Astrocyte (in vitro differentiated cells and primary cell): ENCODE results near the gene FZR1. TPM values are rescaled to one million over a fixed set of nuclear protein-coding genes. Genes with fewer than 3 reads are reported as not detected.

Experiments used
- DNase-seq: peaks from one replicate; pipeline ENCODE4 v3.0.0-alpha.2; 2010; ENCODE audit warnings: low read depth
- FAIRE-seq: peaks from 2 replicates; lab custom pipeline; 2011; peaks lifted over from hg19 to GRCh38; lab: Jason Lieb, UNC
- H2AFZ ChIP-seq: 2 replicates; pipeline ENCODE4 v1.6.0; 2012; ENCODE audit warnings: low read depth, low read length, inconsistent platforms
- H3K27ac ChIP-seq: 2 replicates; pipeline ENCODE4 v1.5.1; 2011; ENCODE audit warnings: low read depth, low read length, inconsistent platforms
- H3K27me3 ChIP-seq: 2 replicates; pipeline ENCODE4 v1.6.0; 2011; ENCODE audit warnings: low read length, inconsistent platforms; ENCODE audit not compliant: insufficient read depth
- H3K36me3 ChIP-seq: 2 replicates; pipeline ENCODE4 v1.5.1; 2011; ENCODE audit warnings: low read length, inconsistent platforms; ENCODE audit not compliant: insufficient read depth
- H3K4me1 ChIP-seq: 2 replicates; pipeline ENCODE4 v1.5.1; 2011; ENCODE audit warnings: low read length, inconsistent platforms; ENCODE audit not compliant: insufficient read depth
- H3K4me2 ChIP-seq: 2 replicates; pipeline ENCODE4 v1.6.0; 2012; ENCODE audit warnings: low read length, inconsistent platforms
- H3K4me3 ChIP-seq: 2 replicates; pipeline ENCODE4 v1.5.1; 2011; ENCODE audit warnings: low read depth, mild to moderate bottlenecking, low read length, inconsistent platforms; ENCODE audit not compliant: insufficient read depth
- H3K79me2 ChIP-seq: 2 replicates; pipeline ENCODE4 v1.6.0; 2012; ENCODE audit warnings: mild to moderate bottlenecking, low read length, inconsistent platforms; ENCODE audit not compliant: insufficient read depth
- H3K9ac ChIP-seq: 2 replicates; pipeline ENCODE4 v1.6.0; 2012; ENCODE audit warnings: mild to moderate bottlenecking, low read length, inconsistent platforms
- H3K9me3 ChIP-seq: 2 replicates; pipeline ENCODE4 v1.5.1; 2012; ENCODE audit warnings: low read depth, mild to moderate bottlenecking, low read length, inconsistent platforms; ENCODE audit not compliant: insufficient read depth
- H4K20me1 ChIP-seq: 2 replicates; pipeline ENCODE4 v1.6.0; 2012; ENCODE audit warnings: low read length, inconsistent platforms; ENCODE audit not compliant: insufficient read depth
- H3K27ac Mint-ChIP-seq: one replicate; pipeline ENCODE4 v1.8.0; 2021; ENCODE audit warnings: mild to moderate bottlenecking, mixed read lengths; ENCODE audit not compliant: unreplicated experiment
- H3K27me3 Mint-ChIP-seq: one replicate; pipeline ENCODE4 v1.8.0; 2021; ENCODE audit warnings: low read depth, mixed read lengths; ENCODE audit not compliant: unreplicated experiment
- H3K36me3 Mint-ChIP-seq: one replicate; pipeline ENCODE4 v1.8.0; 2021; ENCODE audit warnings: low read depth, mixed read lengths; ENCODE audit not compliant: unreplicated experiment
- H3K4me1 Mint-ChIP-seq: one replicate; pipeline ENCODE4 v1.8.0; 2021; ENCODE audit warnings: low read depth, mixed read lengths; ENCODE audit not compliant: unreplicated experiment
- H3K4me3 Mint-ChIP-seq: one replicate; pipeline ENCODE4 v1.8.0; 2021; ENCODE audit warnings: mild to moderate bottlenecking, moderate library complexity, mixed read lengths; ENCODE audit not compliant: unreplicated experiment
- H3K9me3 Mint-ChIP-seq: one replicate; pipeline ENCODE4 v1.8.0; 2021; ENCODE audit warnings: mild to moderate bottlenecking, mixed read lengths; ENCODE audit not compliant: unreplicated experiment
- CTCF ChIP-seq: IDR thresholded peaks from 2 replicates; pipeline ENCODE4 v1.5.1; 2011; ENCODE audit warnings: low read depth, mild to moderate bottlenecking, inconsistent platforms, low read length, moderate library complexity; ENCODE audit not compliant: insufficient read depth
- EZH2 ChIP-seq: IDR thresholded peaks from 2 replicates; pipeline ENCODE4 v1.6.1; 2012; ENCODE audit warnings: mild to moderate bottlenecking, low read length, inconsistent platforms; ENCODE audit not compliant: insufficient read depth
- total RNA-seq: library from RNA; stranded (reverse); gene quantifications from 2 replicates; pipeline ENCODE4 v1.2.1, GENCODE V29; 2021

The FZR1 gene
- total RNA-seq, 1 donor from 2014 or later = 51.8 TPM

- Histone ChIP-seq H4K20me1 (no peaks in the 10 kb centered on the region), H3K27me3 (peaks cover 3% of the 10 kb centered on the region), H3K4me3 (no peak overlapping the region), H3K79me2 (no peaks in the 10 kb centered on the region), H3K9me3 (no peaks in the 10 kb centered on the region), H3K4me2 (no peak overlapping the region), H3K9ac (no peak overlapping the region), H3K27ac (no peak overlapping the region), H3K4me1 (peaks cover 3% of the 10 kb centered on the region), H2AFZ (no peak overlapping the region), H3K36me3 (no peaks in the 10 kb centered on the region)
- no peak overlapping the region for H3K4me3 Mint-ChIP-seq
- peaks cover 26% of the 10 kb centered on the region for H3K27me3 Mint-ChIP-seq
- no peak overlapping the region for H3K27ac Mint-ChIP-seq
- TF ChIP-seq EZH2 (no peak), CTCF (no peak)
- no peaks in the 10 kb centered on the region for H3K9me3 Mint-ChIP-seq
- DNase-seq = no peak
- FAIRE-seq = no peak
- H3K36me3 Mint-ChIP-seq = peaks cover 3% of the 10 kb centered on the region
- H3K4me1 Mint-ChIP-seq = no peaks in the 10 kb centered on the region
These were observed 80.7 kb downstream of the FZR1 start for GRCh38 chr19:3586707-3587346.

Other genes with a start within 250 kb of the FZR1 start
- 38.3 and 49.8 TPM in 2 replicates for gene NFIC, start 139.7 kb upstream of the FZR1 start, total RNA-seq
- gene SMIM24, start 25.8 kb upstream of the FZR1 start, total RNA-seq = not detected in 2 replicates
- not detected in 2 replicates for gene SMIM44, start 22.9 kb upstream of the FZR1 start, total RNA-seq
- 14.5 and 16.2 TPM in 2 replicates for gene DOHH, start 5.6 kb upstream of the FZR1 start, total RNA-seq
- gene TEKTIP1, start 32.9 kb downstream of the FZR1 start, total RNA-seq = 0.68 TPM in 1 of 2 replicates, not detected in the other
- 181 and 201 TPM in 2 replicates for gene MFSD12, start 51.3 kb downstream of the FZR1 start, total RNA-seq
- gene HMG20B, start 66.6 kb downstream of the FZR1 start, total RNA-seq = 55.9 and 63.8 TPM in 2 replicates
- gene GIPC3, start 79.2 kb downstream of the FZR1 start, total RNA-seq = 0.09 and 0.10 TPM in 2 replicates
- 0.31 and 0.39 TPM in 2 replicates for gene TBXA2R, start 100.6 kb downstream of the FZR1 start, total RNA-seq
- gene CACTIN, start 120.5 kb downstream of the FZR1 start, total RNA-seq = 22.0 and 26.7 TPM in 2 replicates
- gene PIP5K1C, start 194.2 kb downstream of the FZR1 start, total RNA-seq = 42.0 and 44.2 TPM in 2 replicates
- gene TJP3, start 202.1 kb downstream of the FZR1 start, total RNA-seq = 0.58 and 2.0 TPM in 2 replicates